GM12878 (cell line): Measurements from ENCODE around the gene SET. TPM values are rescaled to one million over a fixed set of nuclear protein-coding genes. Genes with fewer than 3 reads are reported as not detected.

Experiments
- E4F1 ChIP-seq: fragments of 450-650 bp; IDR thresholded peaks from 2 replicates; pipeline ENCODE4 v1.6.1; 2018; ENCODE audit warnings: borderline replicate concordance, mild to moderate bottlenecking; ENCODE audit not compliant: partially characterized antibody
- MLLT1 ChIP-seq: fragments of 450-650 bp; IDR thresholded peaks from 2 replicates; pipeline ENCODE4 v1.6.1; 2016; ENCODE audit warnings: mild to moderate bottlenecking
- NFYB ChIP-seq: IDR thresholded peaks from 2 replicates; pipeline ENCODE4 v1.6.1; 2011; ENCODE audit warnings: low read depth, mild to moderate bottlenecking, low read length, improper control_type of control experiment, moderate library complexity; ENCODE audit not compliant: insufficient read depth
- NR2F1 ChIP-seq: fragments of 450-650 bp; conservative IDR thresholded peaks from 2 replicates; pipeline ENCODE4 v1.6.1; 2017; ENCODE audit warnings: mild to moderate bottlenecking
- POU2F2 ChIP-seq: IDR thresholded peaks from 3 replicates; pipeline ENCODE4 v1.6.1; 2011; ENCODE audit warnings: low read depth, mild to moderate bottlenecking, low read length, borderline replicate concordance
- TAF1 ChIP-seq: IDR thresholded peaks from 2 replicates; pipeline ENCODE4 v1.6.1; 2011; ENCODE audit warnings: mild to moderate bottlenecking, low read depth, low read length, borderline replicate concordance
- TCF3 ChIP-seq: IDR thresholded peaks from 2 replicates; pipeline ENCODE4 v1.6.1; 2012; ENCODE audit warnings: low read depth, mild to moderate bottlenecking, low read length, borderline replicate concordance; ENCODE audit not compliant: insufficient read depth
- USF1 ChIP-seq: IDR thresholded peaks from 2 replicates; pipeline ENCODE4 v1.6.1; 2011; ENCODE audit warnings: borderline replicate concordance, low read depth, mild to moderate bottlenecking, moderate library complexity, mixed read lengths, low read length; ENCODE audit not compliant: insufficient read depth; ENCODE audit errors: extremely low read length
- USF2 ChIP-seq: IDR thresholded peaks from 2 replicates; pipeline ENCODE4 v1.6.1; 2011; ENCODE audit warnings: low read depth, low read length, improper control_type of control experiment, borderline replicate concordance
- YY1 ChIP-seq: IDR thresholded peaks from 2 replicates; pipeline ENCODE4 v1.6.1; 2011; ENCODE audit warnings: low read depth, mild to moderate bottlenecking, low read length
- ZBTB40 ChIP-seq: fragments of 450-650 bp; IDR thresholded peaks from 2 replicates; pipeline ENCODE4 v1.6.1; 2016; ENCODE audit warnings: mild to moderate bottlenecking, moderate library complexity, borderline replicate concordance
- ZNF687 ChIP-seq: fragments of 450-650 bp; IDR thresholded peaks from 2 replicates; pipeline ENCODE4 v1.6.1; 2017; ENCODE audit warnings: mild to moderate bottlenecking, moderate library complexity
- polyA plus RNA-seq, 11 experiments: library from polyadenylated mRNA; depleted of rRNA in 4 of 11; unstranded in 6 of 11; stranded (reverse) in 5 of 11; fragments of >200 nt; fragmentation: Nextera tagmentation in 4 of 11; fragmentation: Illumina TruSeq in 1 of 11; extraction: Ambion mirVana in 4 of 11; extraction: Trizol in 1 of 11; gene quantifications; 1 replicate in 1 of 11; 2 replicates in 10 of 11; pipeline versions ENCODE4 v1.2.1 to v1.2.3, GENCODE V29; 2011 to 2016; ENCODE audit warnings: inconsistent platforms in 2 of 11, missing spikeins in 2 of 11, low read depth in 1 of 11
- total RNA-seq, 4 experiments: library from RNA; depleted of rRNA in 3 of 4; stranded (reverse); fragments of >200 nt in 3 of 4; fragmentation: Illumina TruSeq in 1 of 4; extraction: Trizol in 1 of 4; gene quantifications; 2 replicates each; pipeline versions ENCODE4 v1.2.1 to v1.2.3, GENCODE V29; 2013 to 2021

Gene SET
- total and polyA plus RNA-seq, 10 of the 15 experiments (the other 5 are each of a cell fraction or from before 2014, with no cell fraction given) = 284 to 706 (median 445) TPM

- TF ChIP-seq USF1 = peak; percentile 85
- 0 out of 2 replicates have a peak, but pooled peaks have one; percentile 69 for TF ChIP-seq TCF3
- peak; percentile 94 for TF ChIP-seq MLLT1
- TF ChIP-seq ZNF687 = no peak; the same call in 1 of the 2 replicates
- TF ChIP-seq ZBTB40 = no peak
- peak; percentile 52; the same call in 1 of the 2 replicates for TF ChIP-seq NFYB
- TF ChIP-seq TAF1 = peak; percentile 82
- no peak for TF ChIP-seq E4F1
- peak; percentile 77 for TF ChIP-seq USF2
- peak; percentile 76; the same call in 1 of the 2 replicates for TF ChIP-seq YY1
- no peak; the same call in none of the 2 replicates for TF ChIP-seq NR2F1
- peak; percentile 82; the same call in 2 of the 3 replicates for TF ChIP-seq POU2F2
These were observed 4.5 kb upstream of the SET start (continued) for GRCh38 chr9:128684325-128685199.
